OCI-LY1 (cell line): Measurements from ENCODE around the gene SDK1.

Experiments
- H2AFZ ChIP-seq: fragments of 200-600 bp; sonication (generic), shearing (Covaris generic); 2 replicates; pipeline ENCODE4 v1.6.0; 2014; ENCODE audit warnings: antibody characterized with exemption, mild to moderate bottlenecking, low read length
- H3F3A ChIP-seq: fragments of 200-600 bp; sonication (generic), shearing (Covaris generic); 2 replicates; pipeline ENCODE4 v1.6.0; 2014; ENCODE audit warnings: mild to moderate bottlenecking, antibody characterized with exemption, low read length, moderate library complexity; ENCODE audit not compliant: insufficient read depth
- H3K27ac ChIP-seq: fragments of 200-600 bp; sonication (generic); 2 replicates; pipeline ENCODE4 v1.5.1; 2014; ENCODE audit warnings: low read length, mixed run types, mild to moderate bottlenecking, low read depth; ENCODE audit not compliant: poor library complexity, severe bottlenecking
- H3K27me3 ChIP-seq: fragments of 200-600 bp; sonication (generic); 2 replicates; pipeline ENCODE4 v1.6.0; 2014; ENCODE audit warnings: antibody characterized with exemption, mild to moderate bottlenecking, low read length, moderate library complexity; ENCODE audit not compliant: insufficient read depth
- H3K36me3 ChIP-seq: fragments of 200-600 bp; sonication (generic); 2 replicates; pipeline ENCODE4 v1.6.1; 2014; ENCODE audit warnings: mild to moderate bottlenecking, antibody characterized with exemption, low read length, moderate library complexity, mixed read lengths; ENCODE audit not compliant: insufficient read depth
- H3K4me1 ChIP-seq: fragments of 200-600 bp; sonication (generic); 2 replicates; pipeline ENCODE4 v1.5.1; 2014; ENCODE audit warnings: mild to moderate bottlenecking, low read length, moderate library complexity; ENCODE audit not compliant: insufficient read depth, severe bottlenecking
- H3K4me2 ChIP-seq: fragments of 200-600 bp; sonication (generic), shearing (Covaris generic); 2 replicates; pipeline ENCODE4 v1.6.1; 2014; ENCODE audit warnings: low read length
- H3K4me3 ChIP-seq: fragments of 200-600 bp; sonication (generic); 2 replicates; pipeline ENCODE4 v1.5.1; 2014; ENCODE audit warnings: low read length, low read depth, mild to moderate bottlenecking, mixed read lengths; ENCODE audit not compliant: poor library complexity, severe bottlenecking
- H3K79me2 ChIP-seq: fragments of 200-600 bp; shearing (Covaris generic); 2 replicates; pipeline ENCODE4 v1.6.1; 2016; ENCODE audit warnings: mixed run types, low read length, mixed read lengths; ENCODE audit not compliant: insufficient read depth
- H3K9ac ChIP-seq: fragments of 200-600 bp; sonication (generic), shearing (Covaris generic); 2 replicates; pipeline ENCODE4 v1.6.1; 2014; ENCODE audit warnings: mild to moderate bottlenecking, low read length, mixed read lengths
- H3K9me2 ChIP-seq: fragments of 200-600 bp; sonication (generic), shearing (Covaris generic); 2 replicates; pipeline ENCODE4 v1.6.1; 2014; ENCODE audit warnings: low read depth, mild to moderate bottlenecking, low read length, mixed read lengths
- H3K9me3 ChIP-seq: fragments of 200-600 bp; shearing (Covaris generic); 2 replicates; pipeline ENCODE4 v1.6.1; 2014; ENCODE audit warnings: low read length, mixed read lengths
- H4K20me1 ChIP-seq: fragments of 200-600 bp; sonication (generic), shearing (Covaris generic); 2 replicates; pipeline ENCODE4 v1.6.0; 2016; ENCODE audit warnings: mild to moderate bottlenecking, low read length; ENCODE audit not compliant: insufficient read depth
- CTCF ChIP-seq: fragments of 200-600 bp; sonication (generic), shearing (Covaris generic); IDR thresholded peaks from 2 replicates; pipeline ENCODE4 v1.5.1; 2017; ENCODE audit warnings: mild to moderate bottlenecking, antibody characterized with exemption, low read length, moderate library complexity, mixed read lengths
- EZH2 ChIP-seq: fragments of 200-600 bp; sonication (generic), shearing (Covaris generic); IDR thresholded peaks from 2 replicates; pipeline ENCODE4 v1.8.0; 2017; ENCODE audit warnings: borderline replicate concordance, mixed run types, mild to moderate bottlenecking, antibody characterized with exemption, low read length, moderate library complexity, mixed read lengths

The SDK1 gene

GRCh38 chr7:3942276-3942675, 641.2 kb downstream of the SDK1 start:
- Histone ChIP-seq H3K9me2 (no peaks in the 10 kb centered on the region), H3K9me3 (no peaks in the 10 kb centered on the region), H3K4me2 (no peak overlapping the region), H3K27ac (no peak overlapping the region), H3K4me3 (no peak overlapping the region), H3K36me3 (no peaks in the 10 kb centered on the region), H3F3A (no peaks in the 10 kb centered on the region), H3K9ac (no peak overlapping the region), H3K27me3 (no peaks in the 10 kb centered on the region), H3K4me1 (no peaks in the 10 kb centered on the region), H4K20me1 (no peaks in the 10 kb centered on the region), H2AFZ (no peak overlapping the region), H3K79me2 (no peaks in the 10 kb centered on the region)
- no peak for TF ChIP-seq CTCF
- no peak for TF ChIP-seq EZH2

GRCh38 chr7:3942816-3943745, 642.0 kb downstream of the SDK1 start:
- Histone ChIP-seq H3K9ac (no peak overlapping the region), H3K4me3 (no peak overlapping the region), H3K27me3 (no peaks in the 10 kb centered on the region), H3K4me1 (no peaks in the 10 kb centered on the region), H3K36me3 (no peaks in the 10 kb centered on the region), H3K79me2 (no peaks in the 10 kb centered on the region), H3K27ac (no peak overlapping the region), H3K9me2 (no peaks in the 10 kb centered on the region), H2AFZ (no peak overlapping the region), H3K9me3 (no peaks in the 10 kb centered on the region), H4K20me1 (no peaks in the 10 kb centered on the region), H3K4me2 (no peak overlapping the region), H3F3A (no peaks in the 10 kb centered on the region)
- TF ChIP-seq CTCF (no peak), EZH2 (no peak)

DNA sequence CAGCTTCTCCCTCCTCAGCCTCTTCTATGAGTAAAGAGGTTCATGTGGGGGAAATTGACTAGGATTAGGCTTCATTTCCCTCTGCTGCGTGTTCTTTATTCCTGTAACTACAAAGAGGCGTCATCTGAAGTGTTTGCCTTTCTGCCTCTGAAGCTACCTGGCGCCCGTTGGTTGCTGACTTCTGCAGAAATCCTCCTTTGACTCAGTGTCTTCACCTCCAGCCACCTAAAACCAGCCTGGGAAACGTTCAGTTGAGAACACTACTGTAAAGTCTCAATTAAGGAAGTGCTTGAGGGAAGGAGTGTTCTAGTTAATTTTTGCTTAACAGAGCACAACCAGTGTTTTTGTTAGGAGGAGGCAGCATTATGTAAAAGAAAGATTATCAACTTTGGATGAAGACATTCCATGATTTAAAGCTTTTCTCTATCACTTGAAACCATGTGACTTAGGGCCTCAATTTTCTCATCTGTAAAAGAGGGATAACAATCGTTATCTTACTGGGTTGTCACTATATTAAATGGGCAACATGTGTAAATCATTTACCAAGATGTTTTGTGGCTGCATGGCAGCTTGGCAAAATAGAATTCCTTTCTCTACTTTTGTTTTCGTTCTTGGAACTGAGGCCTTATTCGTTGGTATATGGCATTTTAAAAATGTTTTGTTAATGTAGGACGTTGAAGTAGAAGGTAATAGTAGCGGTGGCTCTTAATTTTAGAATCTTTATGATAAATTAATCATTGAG, 642.9 kb downstream of the SDK1 start:
- Histone ChIP-seq H3K9me2 (no peaks in the 10 kb centered on the region), H3K27ac (no peak overlapping the region), H3K9me3 (no peaks in the 10 kb centered on the region), H3K4me1 (no peaks in the 10 kb centered on the region), H3K4me3 (no peak overlapping the region), H3K4me2 (no peak overlapping the region), H4K20me1 (no peaks in the 10 kb centered on the region), H3F3A (no peaks in the 10 kb centered on the region), H3K79me2 (no peaks in the 10 kb centered on the region), H2AFZ (no peak overlapping the region), H3K9ac (no peak overlapping the region), H3K36me3 (no peaks in the 10 kb centered on the region), H3K27me3 (no peaks in the 10 kb centered on the region)
- no peak for TF ChIP-seq CTCF
- no peak for TF ChIP-seq EZH2
